ENCODE measurements around the gene PNCK. TPM values are rescaled to one million over a fixed set of nuclear protein-coding genes. Genes with fewer than 3 reads are reported as not detected.

The PNCK gene
- total RNA-seq, 1 experiment from 2014 or later: 1.1 TPM

GRCh38 chrX:153642051-153642654 is 31.5 kb downstream of the PNCK start:
- Mint-ChIP-seq H3K4me1 (ENCODE audit: low read depth, unreplicated experiment) (peaks cover 7% of the 10 kb centered on the region), H3K36me3 (ENCODE audit: insufficient read depth, unreplicated experiment) (peaks cover 6% of the 10 kb centered on the region), H3K27ac (ENCODE audit: unreplicated experiment) (no peak overlapping the region), H3K27me3 (ENCODE audit: unreplicated experiment) (peaks cover 97% of the 10 kb centered on the region), H3K9me3 (ENCODE audit: low read depth, unreplicated experiment) (no peaks in the 10 kb centered on the region), H3K4me3 (ENCODE audit: low read depth, unreplicated experiment) (no peak overlapping the region)
- no peak for TF ChIP-seq CTCF (IDR thresholded peaks at IDR 0.05; ENCODE audit: unreplicated experiment)
- intact Hi-C loops (cut with micrococcal nuclease; ENCODE audit: unreplicated experiment): no loop called here
- CTCF ChIA-PET: interaction anchor here (0.6 kb wide), 1 partner anchor 24 kb away, joined by 3 read pairs; no protein-coding TSS in a partner anchor
- no TSS peak for BruUV-seq (replicated peaks)
- DNase-seq: no peak

GRCh38 chrX:153641627-153642026 is 32.0 kb downstream of the PNCK start:
- Mint-ChIP-seq H3K4me1 (ENCODE audit: low read depth, unreplicated experiment) (peaks cover 7% of the 10 kb centered on the region), H3K36me3 (ENCODE audit: insufficient read depth, unreplicated experiment) (peaks cover 6% of the 10 kb centered on the region), H3K27me3 (ENCODE audit: unreplicated experiment) (peaks cover 100% of the 10 kb centered on the region), H3K27ac (ENCODE audit: unreplicated experiment) (no peak overlapping the region), H3K4me3 (ENCODE audit: low read depth, unreplicated experiment) (no peak overlapping the region), H3K9me3 (ENCODE audit: low read depth, unreplicated experiment) (no peaks in the 10 kb centered on the region)
- intact Hi-C loops (cut with micrococcal nuclease; ENCODE audit: unreplicated experiment): no loop called here
- no peak for DNase-seq
- TF ChIP-seq CTCF (IDR thresholded peaks at IDR 0.05; ENCODE audit: unreplicated experiment): no peak
- CTCF ChIA-PET: no interaction called here
- BruUV-seq (replicated peaks): no TSS peak

- H3K27me3 Mint-ChIP-seq (ENCODE audit: unreplicated experiment): peaks cover 96% of the 10 kb centered on the region
- TF ChIP-seq CTCF (IDR thresholded peaks at IDR 0.05; ENCODE audit: unreplicated experiment): no peak
- CTCF ChIA-PET: no interaction called here
- peaks cover 6% of the 10 kb centered on the region for H3K36me3 Mint-ChIP-seq (ENCODE audit: insufficient read depth, unreplicated experiment)
- H3K27ac Mint-ChIP-seq (ENCODE audit: unreplicated experiment): no peak overlapping the region
- BruUV-seq (replicated peaks): no TSS peak
- no peak overlapping the region for H3K4me3 Mint-ChIP-seq (ENCODE audit: low read depth, unreplicated experiment)
- DNase-seq: no peak
- intact Hi-C loops (cut with micrococcal nuclease; ENCODE audit: unreplicated experiment): no loop called here
- peaks cover 2% of the 10 kb centered on the region for H3K4me1 Mint-ChIP-seq (ENCODE audit: low read depth, unreplicated experiment)
- no peaks in the 10 kb centered on the region for H3K9me3 Mint-ChIP-seq (ENCODE audit: low read depth, unreplicated experiment)
Observed at GRCh38 chrX:153640736-153641575, 32.7 kb downstream of the PNCK start.

GRCh38 chrX:153640045-153640686 is 33.4 kb downstream of the PNCK start:
- Mint-ChIP-seq H3K4me3 (ENCODE audit: low read depth, unreplicated experiment) (no peak overlapping the region), H3K9me3 (ENCODE audit: low read depth, unreplicated experiment) (no peaks in the 10 kb centered on the region), H3K27me3 (ENCODE audit: unreplicated experiment) (peaks cover 96% of the 10 kb centered on the region), H3K36me3 (ENCODE audit: insufficient read depth, unreplicated experiment) (peaks cover 6% of the 10 kb centered on the region), H3K27ac (ENCODE audit: unreplicated experiment) (no peak overlapping the region), H3K4me1 (ENCODE audit: low read depth, unreplicated experiment) (no peaks in the 10 kb centered on the region)
- no TSS peak for BruUV-seq (replicated peaks)
- DNase-seq: no peak
- CTCF ChIA-PET: interaction anchor here (0.5 kb wide), 1 partner anchor 96 kb away, joined by 3 read pairs; no protein-coding TSS in a partner anchor
- intact Hi-C loops (cut with micrococcal nuclease; ENCODE audit: unreplicated experiment): no loop called here
- TF ChIP-seq CTCF (IDR thresholded peaks at IDR 0.05; ENCODE audit: unreplicated experiment): no peak

Data from Calu3 (cell line).